HFFc6 (cell line): ENCODE measurements around the gene NFATC2. TPM values are rescaled to one million over a fixed set of nuclear protein-coding genes. Genes with fewer than 3 reads are reported as not detected.

ENCODE experiments used
- DNase-seq: peaks from one replicate; pipeline ENCODE4 v3.0.0-alpha.2; 2018
- H3K27ac Mint-ChIP-seq: 2 replicates; pipeline ENCODE4 v1.8.0; 2020; ENCODE audit warnings: mild to moderate bottlenecking, mixed read lengths
- H3K27me3 Mint-ChIP-seq: 2 replicates; pipeline ENCODE4 v1.8.0; 2021; ENCODE audit warnings: mild to moderate bottlenecking, moderate library complexity, mixed read lengths; ENCODE audit not compliant: insufficient read depth
- H3K36me3 Mint-ChIP-seq: 2 replicates; pipeline ENCODE4 v1.8.0; 2021; ENCODE audit warnings: low read depth, mixed read lengths
- H3K4me1 Mint-ChIP-seq: 2 replicates; pipeline ENCODE4 v1.8.0; 2020; ENCODE audit warnings: low read depth, mixed read lengths
- H3K4me3 Mint-ChIP-seq: 2 replicates; pipeline ENCODE4 v1.8.0; 2020; ENCODE audit warnings: mild to moderate bottlenecking, moderate library complexity, mixed read lengths
- H3K9me3 Mint-ChIP-seq: 2 replicates; pipeline ENCODE4 v1.8.0; 2020; ENCODE audit warnings: mild to moderate bottlenecking, mixed read lengths
- CTCF ChIP-seq: fragments of 200-600 bp; sonication (generic); IDR thresholded peaks from 2 replicates; pipeline ENCODE4 v1.5.0; 2021; ENCODE audit warnings: antibody characterized with exemption, mild to moderate bottlenecking
- total RNA-seq, 6 experiments: library from RNA; stranded (reverse); fragmentation: NEBNext Ultra II Directional; extraction: Animal tissue kit (Norgen Biotek cat#: 25700); gene quantifications; 2 replicates in 1 of 6; 3 replicates in 5 of 6; pipeline ENCODE4 v1.2.3, GENCODE V29; 2021

Gene NFATC2
- total RNA-seq, 6 experiments from 2014 or later: 0.50 to 1.1 (median 0.84) TPM

DNA sequence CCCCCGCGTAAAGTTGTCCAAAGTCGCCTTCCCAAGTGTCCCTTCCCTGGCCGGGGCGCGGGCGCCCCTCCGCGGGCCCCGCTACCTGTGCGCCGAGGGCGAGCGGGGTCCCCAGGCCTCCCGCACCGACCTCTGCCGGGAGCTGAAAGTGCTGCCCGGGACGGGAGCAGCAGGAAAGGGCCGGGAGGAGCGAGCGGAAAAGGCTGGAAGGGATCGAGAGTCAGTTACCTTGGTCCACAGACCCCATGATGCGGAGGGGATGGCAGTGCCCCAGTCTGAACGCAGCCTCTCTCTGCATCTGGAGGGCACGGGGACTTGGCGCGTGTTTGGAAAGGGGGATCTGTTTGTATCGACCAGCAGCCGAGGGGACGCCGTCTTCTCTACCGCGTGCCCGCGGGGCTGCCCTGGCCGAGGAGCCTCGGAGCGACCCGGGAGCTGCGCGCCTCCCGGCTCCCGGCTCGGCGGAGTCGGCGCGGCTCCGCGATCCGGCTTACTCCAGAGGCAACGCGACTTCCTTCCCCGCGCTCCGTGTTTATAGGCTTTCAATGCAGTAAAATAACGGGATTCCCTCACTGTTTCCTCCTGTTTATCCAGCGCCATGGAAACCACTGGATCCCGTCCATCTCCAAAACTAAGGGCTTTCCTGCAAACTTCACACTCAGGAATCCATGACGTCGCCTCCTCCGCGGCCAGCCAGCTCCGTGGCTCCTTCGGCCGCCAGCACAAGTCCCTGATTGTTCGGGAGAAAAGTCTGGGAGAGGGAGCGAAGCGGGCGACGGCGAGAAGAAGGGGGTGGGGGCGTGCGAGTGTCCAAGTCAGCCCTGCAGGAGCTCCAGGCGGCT, 20.0 kb upstream of the NFATC2 start:
- Mint-ChIP-seq H3K9me3 (no peaks in the 10 kb centered on the region), H3K4me3 (peak overlapping the region; percentile 93), H3K27me3 (peaks cover 6% of the 10 kb centered on the region)

DNA sequence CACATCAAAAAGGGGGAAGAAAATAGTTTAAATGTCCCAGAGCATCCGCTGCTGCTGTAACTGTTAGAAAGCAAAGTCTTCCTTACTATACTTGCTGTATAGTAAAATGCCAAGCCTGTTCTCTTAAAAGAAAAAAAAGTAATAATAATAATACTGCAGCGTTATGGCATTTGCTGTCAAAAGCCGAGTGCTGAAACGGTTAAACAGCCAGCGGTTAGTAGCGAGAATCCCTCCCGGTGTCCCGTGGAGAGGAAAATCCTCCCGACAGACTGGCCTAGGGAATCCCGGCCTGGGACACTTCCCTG, 19.5 kb upstream of the NFATC2 start:
- no peaks in the 10 kb centered on the region for H3K9me3 Mint-ChIP-seq

More for the DNA sequence above, 20.0 kb upstream of the NFATC2 start:
- peak overlapping the region; percentile 100 for H3K27ac Mint-ChIP-seq
- TF ChIP-seq CTCF: peak; percentile 40
- H3K4me1 Mint-ChIP-seq: peaks cover 53% of the 10 kb centered on the region
- H3K36me3 Mint-ChIP-seq: no peaks in the 10 kb centered on the region
- DNase-seq: peak; percentile 98

DNA sequence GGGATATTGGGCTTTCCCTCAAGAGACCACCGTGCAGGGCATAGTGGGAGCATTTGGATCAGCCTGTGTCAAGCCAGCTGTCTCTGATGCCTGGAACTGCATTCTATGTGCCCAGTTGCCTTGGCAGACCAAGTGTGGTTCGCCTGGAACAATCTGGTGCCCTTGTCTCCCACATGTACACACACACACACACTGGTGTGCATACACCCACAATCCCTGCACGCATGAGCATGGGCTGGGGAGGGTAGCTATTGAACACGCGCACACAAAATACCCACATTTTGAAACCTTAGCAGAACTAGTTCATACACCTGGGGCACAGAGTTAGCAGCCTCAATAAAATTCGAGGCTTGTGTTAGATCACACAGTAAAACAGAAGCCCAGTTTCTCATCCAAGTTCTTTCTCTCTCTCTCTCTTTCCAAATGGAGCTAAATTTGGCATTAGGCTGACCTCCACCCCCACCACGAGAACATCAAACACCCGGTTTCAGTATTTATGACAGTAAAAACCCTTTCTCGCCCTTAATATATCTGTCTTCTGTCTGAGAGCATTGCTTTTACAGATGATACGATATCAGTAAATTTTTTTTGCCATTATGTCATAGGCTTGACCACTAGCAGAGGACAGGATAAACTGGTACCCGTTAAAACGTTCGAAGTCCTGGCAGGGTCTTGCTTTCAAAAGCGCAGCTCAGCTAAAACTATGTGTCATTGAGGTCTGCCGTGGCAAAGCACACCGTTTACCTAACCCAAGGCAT, 18.2 kb upstream of the NFATC2 start:
- Mint-ChIP-seq H3K9me3 (peaks cover 7% of the 10 kb centered on the region; the same call in 1 of the 2 replicates), H3K27me3 (peaks cover 18% of the 10 kb centered on the region), H3K4me1 (peaks cover 50% of the 10 kb centered on the region), H3K36me3 (peaks cover 9% of the 10 kb centered on the region), H3K4me3 (peak overlapping the region; percentile 93), H3K27ac (peak overlapping the region; percentile 100)
- TF ChIP-seq CTCF: no peak
- DNase-seq: peak; percentile 30

More for the DNA sequence above, 19.5 kb upstream of the NFATC2 start:
- H3K36me3 Mint-ChIP-seq: no peaks in the 10 kb centered on the region
- H3K4me3 Mint-ChIP-seq: peak overlapping the region; percentile 93
- TF ChIP-seq CTCF: no peak
- peaks cover 8% of the 10 kb centered on the region for H3K27me3 Mint-ChIP-seq
- peak overlapping the region; percentile 100 for H3K27ac Mint-ChIP-seq
- H3K4me1 Mint-ChIP-seq: peaks cover 53% of the 10 kb centered on the region
- DNase-seq: peak; percentile 25

- Mint-ChIP-seq H3K4me3 (peak overlapping the region; percentile 93), H3K36me3 (peaks cover 12% of the 10 kb centered on the region), H3K27ac (no peak overlapping the region), H3K27me3 (peaks cover 24% of the 10 kb centered on the region), H3K9me3 (peaks cover 11% of the 10 kb centered on the region; the same call in 1 of the 2 replicates), H3K4me1 (peaks cover 51% of the 10 kb centered on the region)
- no peak for DNase-seq
- TF ChIP-seq CTCF: no peak
These were observed 17.5 kb upstream of the NFATC2 start for GRCh38 chr20:51560042-51560441.

- H3K27me3 Mint-ChIP-seq: peaks cover 39% of the 10 kb centered on the region
- peak overlapping the region; percentile 79 for H3K27ac Mint-ChIP-seq
- H3K9me3 Mint-ChIP-seq: peaks cover 16% of the 10 kb centered on the region
- H3K4me1 Mint-ChIP-seq: peaks cover 28% of the 10 kb centered on the region
- peaks cover 12% of the 10 kb centered on the region for H3K36me3 Mint-ChIP-seq
- peak; percentile 89 for DNase-seq
- peak overlapping the region; percentile 54 for H3K4me3 Mint-ChIP-seq
- TF ChIP-seq CTCF: no peak
These were observed 12.1 kb upstream of the NFATC2 start for GRCh38 chr20:51554538-51555165.
